ENCODE data around the gene SIL1. TPM values are rescaled to one million over a fixed set of nuclear protein-coding genes. Genes with fewer than 3 reads are reported as not detected.

SIL1 gene
- total RNA-seq = 40.7 and 43.4 TPM in 2 replicates

GRCh38 chr5:139197710-139198669 lies at the start of gene SIL1:
Gene SIL1, minus strand, starts transcription at chr5:139198368. Its CDS starts 70,525 bp downstream, at chr5:139127843.

Small RNAs within 50 kb of the gene (small RNA-seq; reads per million reads assigned to genes)
- not detected for gene RNU6-572P

Other genes with a start within 250 kb of the SIL1 start
- 200 and 201 TPM in 2 replicates for gene MATR3, start 95.4 kb upstream of the SIL1 start, total RNA-seq
- gene PAIP2, start 143.5 kb upstream of the SIL1 start, total RNA-seq = 42.4 and 49.8 TPM in 2 replicates
- not detected in 2 replicates for gene SLC23A1, start 184.9 kb upstream of the SIL1 start, total RNA-seq
- 0.16 TPM in 1 of 2 replicates, not detected in the other for gene MZB1, start 191.5 kb upstream of the SIL1 start, total RNA-seq
- gene PROB1, start 196.7 kb upstream of the SIL1 start, total RNA-seq = 1.9 and 2.4 TPM in 2 replicates
- 1.6 and 7.2 TPM in 2 replicates for gene SPATA24, start 205.7 kb upstream of the SIL1 start, total RNA-seq
- 8.3 and 8.6 TPM in 2 replicates for gene DNAJC18, start 241.2 kb upstream of the SIL1 start, total RNA-seq

All from hair follicle dermal papilla cell (primary cell).